Vagina (tissue), 2 donors: Measurements from ENCODE around the gene ZFPL1. TPM values are rescaled to one million over a fixed set of nuclear protein-coding genes. Genes with fewer than 3 reads are reported as not detected.

Experiments
- DNase-seq, 2 donors: peaks; one replicate each; pipeline ENCODE4 v3.0.0-alpha.2; 2017; ENCODE audit errors: extremely low spot score in 2 of 2
- H3K27ac ChIP-seq: fragments of 200-600 bp; sonication (generic); one replicate; pipeline ENCODE4 v1.5.1; 2019
- H3K27me3 ChIP-seq: fragments of 200-600 bp; sonication (generic); one replicate; pipeline ENCODE4 v1.5.1; 2019
- H3K36me3 ChIP-seq, 2 donors: fragments of 200-600 bp; sonication (generic); one replicate each; pipeline ENCODE4 v1.5.1; 2017 to 2019
- H3K4me1 ChIP-seq: fragments of 200-600 bp; sonication (generic); one replicate; pipeline ENCODE4 v1.5.1; 2019
- H3K4me3 ChIP-seq, 2 donors: fragments of 200-600 bp; sonication (generic); 1 replicate in 1 of 2; 2 replicates in 1 of 2; pipeline ENCODE4 v1.5.1; 2016 to 2019
- H3K9me3 ChIP-seq: fragments of 200-600 bp; sonication (generic); one replicate; pipeline ENCODE4 v1.5.1; 2019
- POLR2A ChIP-seq, 2 donors: fragments of 450-650 bp; IDR thresholded peaks; one replicate each; pipeline ENCODE4 v1.6.1; 2017; ENCODE audit warnings: antibody characterized with exemption in 2 of 2, mild to moderate bottlenecking in 2 of 2, moderate library complexity in 2 of 2
- POLR2AphosphoS5 ChIP-seq, 2 donors: sonication (generic); formaldehyde crosslinking; IDR thresholded peaks; one replicate each; pipeline ENCODE4 v1.9.0; 2017; ENCODE audit warnings: antibody characterized with exemption in 2 of 2, mild to moderate bottlenecking in 2 of 2, low read depth in 1 of 2; ENCODE audit not compliant: insufficient read depth in 1 of 2
- intact Hi-C: fragments of 100-400 bp; cut with DNase I; formaldehyde crosslinking; loops from one replicate; pipeline ENCODE4 v1.15.1; 2023
- total RNA-seq: library from RNA; depleted of rRNA; stranded (reverse); fragments of >200 nt; gene quantifications from one replicate; pipeline ENCODE4 v1.2.3, GENCODE V29; 2016
- TF ChIP-seq, protein P1 (sequence below), 3 experiments: fragments of 450-650 bp in 2 of 3; fragments of 200-600 bp in 1 of 3; sonication (generic) in 1 of 3; IDR thresholded peaks; one replicate each; pipeline ENCODE4 v1.5.1; 2017 to 2019; ENCODE audit warnings: antibody characterized with exemption in 3 of 3, mild to moderate bottlenecking in 2 of 3, moderate library complexity in 2 of 3

Gene ZFPL1
- total RNA-seq, 1 donor from 2014 or later = 50.8 TPM

GRCh38 chr11:65072631-65072966 lies 11.4 kb upstream of the ZFPL1 start:
- Histone ChIP-seq H3K4me1 (no peaks in the 10 kb centered on the region), H3K4me3 (no peak overlapping the region), H3K9me3 (no peaks in the 10 kb centered on the region), H3K27me3 (no peaks in the 10 kb centered on the region), H3K27ac (no peak overlapping the region), H3K36me3 (no peaks in the 10 kb centered on the region)
- DNase-seq = no peak
- TF ChIP-seq POLR2A (IDR thresholded peaks at IDR 0.05) = no peak
- TF ChIP-seq POLR2AphosphoS5 (IDR thresholded peaks at IDR 0.05; ENCODE audit: insufficient read depth in 1 of 2, low read depth in 1 of 2) = no peak
- TF ChIP-seq, protein P1, sequence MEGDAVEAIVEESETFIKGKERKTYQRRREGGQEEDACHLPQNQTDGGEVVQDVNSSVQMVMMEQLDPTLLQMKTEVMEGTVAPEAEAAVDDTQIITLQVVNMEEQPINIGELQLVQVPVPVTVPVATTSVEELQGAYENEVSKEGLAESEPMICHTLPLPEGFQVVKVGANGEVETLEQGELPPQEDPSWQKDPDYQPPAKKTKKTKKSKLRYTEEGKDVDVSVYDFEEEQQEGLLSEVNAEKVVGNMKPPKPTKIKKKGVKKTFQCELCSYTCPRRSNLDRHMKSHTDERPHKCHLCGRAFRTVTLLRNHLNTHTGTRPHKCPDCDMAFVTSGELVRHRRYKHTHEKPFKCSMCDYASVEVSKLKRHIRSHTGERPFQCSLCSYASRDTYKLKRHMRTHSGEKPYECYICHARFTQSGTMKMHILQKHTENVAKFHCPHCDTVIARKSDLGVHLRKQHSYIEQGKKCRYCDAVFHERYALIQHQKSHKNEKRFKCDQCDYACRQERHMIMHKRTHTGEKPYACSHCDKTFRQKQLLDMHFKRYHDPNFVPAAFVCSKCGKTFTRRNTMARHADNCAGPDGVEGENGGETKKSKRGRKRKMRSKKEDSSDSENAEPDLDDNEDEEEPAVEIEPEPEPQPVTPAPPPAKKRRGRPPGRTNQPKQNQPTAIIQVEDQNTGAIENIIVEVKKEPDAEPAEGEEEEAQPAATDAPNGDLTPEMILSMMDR (IDR thresholded peaks at IDR 0.05) = no peak
- intact Hi-C loops = no loop called here

DNA sequence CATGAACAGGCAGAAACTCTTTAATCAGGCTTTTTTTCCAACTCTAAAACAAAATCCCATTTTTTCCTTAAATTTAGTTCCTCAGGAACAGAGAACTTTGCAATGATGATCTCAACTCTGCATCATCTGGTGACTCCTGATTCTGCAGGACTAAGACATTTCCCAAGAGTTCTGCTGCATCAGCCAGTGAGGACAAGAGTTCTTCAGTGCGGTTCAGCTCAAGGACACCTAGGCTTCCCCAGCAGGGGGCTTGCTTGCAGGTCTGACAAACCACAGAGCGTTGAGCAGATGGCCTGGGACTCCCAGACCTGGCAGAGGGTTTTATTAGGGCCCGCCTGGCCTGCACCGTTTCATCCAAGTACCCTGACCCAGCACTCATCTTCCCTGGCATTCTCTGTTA lies 6.6 kb upstream of the ZFPL1 start:
- no peak for DNase-seq
- intact Hi-C loops = no loop called here
- H3K27ac ChIP-seq = no peak overlapping the region
- H3K4me3 ChIP-seq = no peak overlapping the region
- TF ChIP-seq, protein P1 (IDR thresholded peaks at IDR 0.05) = no peak
- TF ChIP-seq POLR2A (IDR thresholded peaks at IDR 0.05) (no peak), POLR2AphosphoS5 (IDR thresholded peaks at IDR 0.05; ENCODE audit: insufficient read depth in 1 of 2, low read depth in 1 of 2) (no peak)
- H3K9me3 ChIP-seq = no peaks in the 10 kb centered on the region
- H3K4me1 ChIP-seq = no peaks in the 10 kb centered on the region
- H3K36me3 ChIP-seq = no peaks in the 10 kb centered on the region
- no peaks in the 10 kb centered on the region for H3K27me3 ChIP-seq

GRCh38 chr11:65078151-65078550 lies 5.9 kb upstream of the ZFPL1 start:
- Histone ChIP-seq H3K27me3 (no peaks in the 10 kb centered on the region), H3K27ac (no peak overlapping the region), H3K36me3 (no peaks in the 10 kb centered on the region), H3K4me3 (no peak overlapping the region), H3K9me3 (no peaks in the 10 kb centered on the region), H3K4me1 (peaks cover under 1% of the 10 kb centered on the region)
- intact Hi-C loops = no loop called here
- no peak for TF ChIP-seq POLR2A (IDR thresholded peaks at IDR 0.05)
- TF ChIP-seq POLR2AphosphoS5 (IDR thresholded peaks at IDR 0.05; ENCODE audit: insufficient read depth in 1 of 2, low read depth in 1 of 2) = no peak
- TF ChIP-seq, protein P1 (IDR thresholded peaks at IDR 0.05) = peak in 1 of 3 experiments; percentile 36
- DNase-seq = no peak

DNA sequence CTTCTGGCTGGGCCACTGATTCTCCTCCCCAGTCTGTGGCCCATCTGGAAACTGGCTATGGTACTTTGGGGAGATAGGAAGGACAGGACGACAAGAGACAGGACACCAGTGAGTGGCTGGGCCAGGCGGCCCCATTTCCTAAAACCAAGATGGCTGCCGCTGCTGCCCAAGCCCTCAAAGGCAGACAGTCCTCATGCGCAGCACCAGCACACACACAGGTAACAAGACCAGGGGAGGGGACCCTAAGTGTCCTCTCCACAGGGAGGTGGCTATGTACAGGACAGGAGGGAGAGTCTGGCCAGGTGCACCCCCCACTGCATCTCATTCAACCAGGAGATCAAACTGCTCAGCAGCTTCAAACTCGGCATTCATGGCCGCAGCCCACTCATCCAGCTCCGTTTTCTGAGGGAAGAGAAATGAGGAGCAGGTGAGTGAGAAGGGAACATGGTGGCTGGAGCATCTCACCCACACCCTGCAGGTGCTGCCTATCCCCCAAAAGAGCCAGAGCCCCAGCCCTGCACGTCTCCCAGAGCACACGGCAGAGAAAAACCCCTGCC lies 5.2 kb upstream of the ZFPL1 start:
- intact Hi-C loops = no loop called here
- no peak overlapping the region for H3K27ac ChIP-seq
- no peaks in the 10 kb centered on the region for H3K27me3 ChIP-seq
- no peaks in the 10 kb centered on the region for H3K9me3 ChIP-seq
- no peak for DNase-seq
- H3K4me1 ChIP-seq = peaks cover 6% of the 10 kb centered on the region
- TF ChIP-seq POLR2A (IDR thresholded peaks at IDR 0.05) (no peak), POLR2AphosphoS5 (IDR thresholded peaks at IDR 0.05; ENCODE audit: insufficient read depth in 1 of 2, low read depth in 1 of 2) (no peak)
- H3K4me3 ChIP-seq = no peak overlapping the region
- H3K36me3 ChIP-seq = no peaks in the 10 kb centered on the region

DNA sequence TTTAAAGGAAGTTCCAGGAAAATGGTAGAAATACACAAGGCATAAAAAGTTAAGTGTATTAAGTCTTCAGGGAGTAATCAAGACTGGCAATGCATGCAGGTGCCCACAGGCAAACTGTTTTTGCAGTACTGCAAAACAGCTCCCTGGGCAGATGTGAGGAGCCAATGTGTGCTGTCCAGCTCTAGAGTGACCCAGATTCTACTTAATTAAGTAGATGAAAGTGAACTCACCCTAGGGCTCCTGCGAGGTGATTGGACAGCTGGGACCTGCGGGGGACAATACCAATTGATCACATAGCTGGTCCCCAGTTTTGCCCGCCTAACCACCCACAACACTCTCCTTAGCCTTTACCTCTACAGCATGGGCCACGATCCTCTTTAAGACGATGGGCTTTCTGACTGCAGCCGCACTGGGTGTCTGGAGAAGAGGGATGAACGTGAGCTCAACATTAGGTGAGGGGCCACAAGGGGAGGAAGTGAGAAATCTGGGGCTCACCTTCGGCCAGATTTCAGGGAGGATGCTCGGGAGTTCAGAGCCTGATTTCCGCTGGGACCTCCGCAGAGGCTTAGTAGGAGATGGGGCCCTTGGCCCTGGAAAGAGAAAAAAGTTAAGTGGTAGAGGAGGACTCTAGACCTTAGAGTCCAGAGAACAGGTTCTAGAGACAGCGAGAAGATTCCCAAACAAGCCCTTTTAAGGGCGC lies 738 bp upstream of the ZFPL1 start:
- TF ChIP-seq, protein P1 (IDR thresholded peaks at IDR 0.05) = no peak
- TF ChIP-seq POLR2A (IDR thresholded peaks at IDR 0.05) = no peak
- TF ChIP-seq POLR2AphosphoS5 (IDR thresholded peaks at IDR 0.05; ENCODE audit: insufficient read depth in 1 of 2, low read depth in 1 of 2) = no peak
- Histone ChIP-seq H3K36me3 (peaks cover 0 to 17% of the 10 kb centered on the region in 2 donors), H3K4me3 (peak overlapping the region; percentile 59 to 77), H3K4me1 (peaks cover 18% of the 10 kb centered on the region), H3K27me3 (no peaks in the 10 kb centered on the region), H3K27ac (peak overlapping the region; percentile 87), H3K9me3 (no peaks in the 10 kb centered on the region)
- intact Hi-C loops = no loop called here
- DNase-seq = no peak
